GM18520 (cell line): ENCODE results near the gene LAMC3.

Source experiments
- ATAC-seq: cut with Tn5 transposase; IDR thresholded peaks from one replicate; pipeline ENCODE4 v1.9.1; 2021; ENCODE audit not compliant: unreplicated experiment

The LAMC3 gene

DNA sequence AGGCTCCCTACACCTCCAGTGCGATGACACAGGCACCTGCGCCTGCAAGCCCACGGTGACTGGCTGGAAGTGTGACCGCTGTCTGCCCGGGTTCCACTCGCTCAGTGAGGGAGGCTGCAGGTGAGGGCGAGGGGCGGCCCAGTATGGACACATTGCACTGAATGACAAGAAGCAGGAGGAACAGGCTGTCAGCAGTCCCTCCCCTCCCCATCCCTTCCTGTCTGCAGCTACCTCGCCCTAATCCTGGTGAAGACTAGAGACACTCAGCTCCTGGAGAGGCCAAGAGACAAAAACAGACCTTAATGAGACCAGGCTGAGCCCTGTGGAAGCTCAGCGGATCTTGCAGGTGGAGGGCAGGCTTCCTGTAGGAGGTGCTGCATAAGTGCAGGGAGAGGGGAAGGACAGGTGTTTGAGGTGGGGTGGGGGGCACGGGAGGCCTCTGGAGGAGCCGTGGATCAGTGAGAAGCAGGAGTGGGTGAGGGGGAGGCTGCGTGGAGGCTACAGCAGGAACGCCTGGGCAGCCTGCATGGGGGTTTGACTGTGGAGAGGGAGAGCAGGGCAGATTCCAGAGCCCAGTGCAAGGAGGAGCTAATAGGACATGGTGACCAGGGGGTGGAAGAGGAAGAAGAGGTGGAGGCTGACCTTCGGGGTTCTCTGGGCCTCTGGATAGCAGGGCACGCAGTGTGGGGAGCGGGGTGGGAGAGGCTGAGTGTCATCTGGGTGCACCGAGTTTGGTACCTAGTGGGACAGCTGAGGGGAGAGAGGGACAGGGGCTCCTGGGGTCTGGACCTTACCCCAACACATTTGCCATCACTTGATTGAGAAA, 30.4 kb downstream of the LAMC3 start:
- no peak for ATAC-seq

- no peak for ATAC-seq
These were observed 33.7 kb downstream of the LAMC3 start for GRCh38 chr9:131042666-131043065.

DNA sequence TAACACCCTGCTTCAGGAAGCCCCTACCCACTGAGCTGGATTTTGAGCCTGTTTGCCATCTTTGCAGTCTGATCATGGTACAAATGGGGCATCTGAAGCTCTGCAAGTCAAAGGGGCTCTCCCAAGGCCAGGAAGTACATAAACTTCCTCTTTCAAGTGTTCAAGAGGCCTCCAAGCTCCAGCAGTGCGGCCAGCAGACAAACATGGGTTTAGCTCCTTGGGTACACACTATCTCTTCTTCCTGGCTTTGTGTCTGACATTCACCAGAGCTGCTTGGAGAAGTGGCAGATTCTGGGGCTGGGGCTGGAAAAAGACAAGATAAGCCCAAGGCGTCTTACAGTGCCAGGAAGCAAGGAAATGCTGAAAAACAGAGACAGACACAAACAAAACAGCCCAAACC, 34.1 kb downstream of the LAMC3 start:
- no peak for ATAC-seq

GRCh38 chr9:131043646-131044045, 34.7 kb downstream of the LAMC3 start:
- no peak for ATAC-seq

- no peak for ATAC-seq
These were observed 36.5 kb downstream of the LAMC3 start for GRCh38 chr9:131045300-131046092.

DNA sequence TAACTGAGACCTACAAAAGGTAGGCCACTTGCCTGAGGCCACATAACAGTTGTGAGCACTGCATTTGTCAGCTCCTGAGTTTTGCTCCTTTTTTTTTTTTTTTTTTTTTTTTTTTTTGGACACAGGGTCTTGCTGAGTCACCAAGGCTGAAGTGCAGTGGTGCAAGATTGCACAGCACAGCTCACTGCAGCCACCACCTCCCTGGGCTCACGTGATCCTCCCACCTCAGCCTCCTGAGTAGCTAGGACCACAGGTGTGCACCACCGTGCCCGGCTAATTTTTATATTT, 37.1 kb downstream of the LAMC3 start:
- no peak for ATAC-seq

DNA sequence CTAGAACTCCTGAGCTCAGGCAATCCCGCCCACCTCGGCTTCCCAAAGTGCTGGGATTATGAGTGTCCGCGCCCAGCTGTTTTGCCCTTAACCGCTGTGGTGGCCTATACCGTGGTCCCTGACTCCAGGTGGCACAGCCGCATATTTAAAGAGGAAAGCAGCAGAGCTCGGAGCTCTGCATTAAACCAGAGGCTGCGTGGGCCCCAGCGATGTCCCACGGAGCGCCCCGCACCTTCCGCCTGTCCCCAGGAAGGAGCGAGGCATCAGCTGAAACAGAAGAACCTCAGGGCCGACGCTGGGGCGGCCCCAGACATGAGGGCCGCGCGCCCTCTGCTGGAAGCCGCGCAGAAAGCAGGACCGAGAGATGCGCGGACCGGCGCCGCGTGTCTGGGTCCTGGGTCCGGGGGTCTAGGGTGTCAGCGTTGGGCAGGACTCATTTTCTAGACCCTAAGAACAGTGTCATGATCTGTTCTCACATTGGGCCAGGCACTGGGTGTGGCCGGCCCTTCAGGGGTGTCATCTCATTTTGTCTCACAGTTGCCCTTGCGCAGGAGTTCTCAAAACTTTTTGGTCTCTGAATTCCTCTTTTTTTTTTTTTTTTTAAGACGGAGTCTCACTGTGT, 37.7 kb downstream of the LAMC3 start:
- ATAC-seq = no peak

DNA sequence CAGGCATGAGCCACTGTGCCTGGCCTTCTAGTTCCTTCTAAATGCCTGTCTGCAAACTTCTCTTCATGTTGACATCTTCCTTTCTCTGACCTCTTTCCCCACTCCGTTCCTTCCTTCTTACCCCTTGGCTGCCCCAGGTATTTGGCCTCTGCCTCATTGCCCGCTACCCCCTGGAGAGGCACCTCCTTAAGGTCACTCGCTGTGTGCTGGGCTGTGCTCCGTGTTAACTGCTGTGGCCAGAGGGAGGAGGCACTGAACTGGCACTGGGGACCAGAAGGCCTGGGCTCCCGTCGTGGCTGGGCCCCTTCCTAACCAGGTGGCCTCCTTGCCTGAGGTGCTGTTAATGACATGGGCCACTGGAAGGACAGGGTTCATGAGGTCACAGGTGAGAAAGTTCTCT, 39.4 kb downstream of the LAMC3 start:
- no peak for ATAC-seq

DNA sequence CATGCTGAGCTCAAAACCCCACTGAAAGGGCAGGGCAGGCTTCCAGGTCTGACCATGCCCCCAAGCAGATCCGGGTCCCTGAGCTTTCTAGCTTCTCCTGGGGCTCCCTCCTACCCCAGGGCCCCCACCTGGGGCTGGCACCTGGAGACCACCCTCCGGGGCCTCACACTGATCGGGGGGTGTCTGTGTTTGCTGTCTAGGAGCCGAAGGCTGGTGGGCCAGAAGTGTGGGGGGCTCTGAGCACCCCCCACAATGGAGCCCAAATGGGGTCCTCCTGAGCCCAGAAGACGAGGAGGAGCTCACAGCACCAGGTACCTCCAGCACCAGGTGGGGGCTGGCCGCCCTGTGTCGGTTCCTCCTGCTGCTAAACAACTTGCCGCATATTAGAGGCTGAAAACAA, 39.8 kb downstream of the LAMC3 start:
- ATAC-seq = no peak

- no peak for ATAC-seq
These were observed 41.1 kb downstream of the LAMC3 start for GRCh38 chr9:131049829-131050715.

GRCh38 chr9:131050831-131051230, 41.9 kb downstream of the LAMC3 start:
- no peak for ATAC-seq

GRCh38 chr9:131051592-131052517, 42.9 kb downstream of the LAMC3 start:
- no peak for ATAC-seq

GRCh38 chr9:131053896-131054295, 44.9 kb downstream of the LAMC3 start:
- no peak for ATAC-seq

DNA sequence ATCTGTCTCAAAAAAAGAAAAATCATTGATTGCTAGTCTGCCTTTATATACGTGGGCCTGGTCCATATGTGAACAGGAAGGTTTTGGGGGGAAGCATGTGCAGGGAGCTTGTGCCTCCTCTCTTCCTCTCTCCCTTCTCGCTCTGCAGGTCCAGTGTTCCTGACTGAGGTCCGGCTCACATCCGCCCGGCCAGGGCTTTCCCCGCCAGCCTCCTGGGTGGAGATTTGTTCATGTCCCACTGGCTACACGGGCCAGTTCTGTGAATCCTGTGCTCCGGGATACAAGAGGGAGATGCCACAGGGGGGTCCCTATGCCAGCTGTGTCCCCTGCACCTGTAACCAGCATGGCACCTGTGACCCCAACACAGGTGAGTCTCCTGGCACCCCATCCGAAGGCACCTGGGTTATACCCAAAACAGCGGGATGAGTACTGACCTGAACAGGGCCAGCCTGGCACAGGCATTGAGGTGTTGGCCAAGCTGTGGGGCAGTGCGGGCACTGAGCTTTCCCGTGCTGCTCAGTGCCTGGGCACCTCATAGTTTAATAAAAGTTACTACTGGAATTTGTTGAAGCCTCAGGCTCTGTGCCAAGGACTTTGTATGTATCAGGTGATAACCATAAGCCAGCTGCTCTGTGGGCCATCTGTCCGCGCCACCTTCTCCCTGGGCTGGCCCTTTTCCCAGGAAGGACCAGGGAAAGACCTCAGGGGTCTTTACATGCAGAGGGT, 48.0 kb downstream of the LAMC3 start:
- ATAC-seq = no peak

DNA sequence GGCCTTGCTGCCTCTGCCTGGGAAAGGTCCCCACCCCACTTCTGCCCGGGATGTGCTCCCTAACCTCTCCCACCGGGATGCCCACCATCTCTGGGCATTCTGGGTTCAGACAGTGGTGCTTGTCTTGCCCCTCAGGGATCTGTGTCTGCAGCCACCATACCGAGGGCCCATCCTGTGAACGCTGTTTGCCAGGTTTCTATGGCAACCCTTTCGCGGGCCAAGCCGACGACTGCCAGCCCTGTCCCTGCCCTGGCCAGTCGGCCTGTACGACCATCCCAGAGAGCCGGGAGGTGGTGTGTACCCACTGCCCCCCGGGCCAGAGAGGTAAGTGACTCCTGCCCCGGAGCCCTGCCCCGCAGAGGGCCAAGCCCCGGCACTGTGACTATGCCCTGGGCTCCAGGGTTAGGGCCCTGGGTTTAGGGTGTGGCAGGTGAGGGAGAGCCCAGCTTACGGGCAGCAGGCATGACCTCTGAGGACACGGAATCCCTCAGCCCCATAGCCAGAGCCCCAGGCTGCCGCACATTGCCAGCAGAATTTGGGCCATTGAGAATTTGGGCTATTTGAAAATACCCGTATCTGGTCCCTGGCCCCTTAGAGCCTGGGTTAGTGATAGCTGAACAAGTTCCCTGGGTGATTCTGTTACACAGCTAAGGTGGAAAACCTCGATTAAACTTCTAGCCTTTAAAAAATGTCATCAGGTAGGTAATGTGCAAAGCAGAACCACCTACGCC, 52.1 kb downstream of the LAMC3 start:
- no peak for ATAC-seq

DNA sequence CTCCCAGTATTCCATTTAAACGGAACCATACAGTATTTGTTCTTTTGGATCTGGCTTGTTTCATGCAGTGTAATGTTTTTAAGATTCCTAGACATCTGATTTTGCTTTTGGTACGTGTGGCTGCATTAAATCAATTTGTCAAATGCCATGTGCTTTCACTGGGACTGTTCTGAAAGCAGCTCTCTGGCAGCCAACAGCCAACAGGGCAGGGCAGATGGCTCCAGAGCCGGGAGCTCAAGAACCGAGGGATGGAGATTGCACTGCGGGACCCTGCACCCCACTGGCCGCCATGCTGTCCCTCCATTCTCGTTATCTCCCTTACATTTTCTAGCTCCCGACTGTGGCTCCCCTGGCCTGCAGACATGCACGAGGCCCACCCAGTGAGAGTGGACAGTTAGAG, 54.0 kb downstream of the LAMC3 start:
- ATAC-seq = no peak

- no peak for ATAC-seq
These were observed 56.6 kb downstream of the LAMC3 start for GRCh38 chr9:131065599-131065998.

DNA sequence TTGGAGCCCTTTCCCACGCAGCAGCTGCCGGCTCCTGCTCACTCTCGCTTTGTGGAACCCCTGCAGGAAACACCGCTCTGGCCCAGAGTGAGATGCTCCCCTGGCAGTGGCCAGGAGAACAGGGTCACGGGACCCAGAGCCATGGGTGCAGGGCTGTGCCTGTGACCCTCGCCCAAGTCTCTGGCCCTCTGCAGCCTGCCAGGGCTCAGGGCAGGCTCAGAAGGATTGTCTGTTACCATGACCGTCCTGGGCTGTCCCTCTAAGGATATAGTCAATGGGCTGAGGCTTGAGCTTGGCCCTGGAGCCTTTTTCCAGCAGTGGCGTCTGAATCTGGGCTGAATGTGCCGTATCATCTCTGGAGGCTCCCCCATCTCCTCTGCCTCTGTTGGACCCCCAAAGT, 58.7 kb downstream of the LAMC3 start:
- ATAC-seq = no peak
